Vagina (tissue), 2 donors: ENCODE measurements around the gene TTLL3.

Source experiments
- POLR2A ChIP-seq, 2 donors: fragments of 450-650 bp; IDR thresholded peaks; one replicate each; pipeline ENCODE4 v1.6.1; 2017; ENCODE audit warnings: antibody characterized with exemption in 2 of 2, mild to moderate bottlenecking in 2 of 2, moderate library complexity in 2 of 2
- POLR2AphosphoS5 ChIP-seq, 2 donors: sonication (generic); formaldehyde crosslinking; IDR thresholded peaks; one replicate each; pipeline ENCODE4 v1.9.0; 2017; ENCODE audit warnings: antibody characterized with exemption in 2 of 2, mild to moderate bottlenecking in 2 of 2, low read depth in 1 of 2; ENCODE audit not compliant: insufficient read depth in 1 of 2
- TF ChIP-seq, protein P1 (sequence below), 3 experiments: fragments of 450-650 bp in 2 of 3; fragments of 200-600 bp in 1 of 3; sonication (generic) in 1 of 3; IDR thresholded peaks; one replicate each; pipeline ENCODE4 v1.5.1; 2017 to 2019; ENCODE audit warnings: antibody characterized with exemption in 3 of 3, mild to moderate bottlenecking in 2 of 3, moderate library complexity in 2 of 3

DNA sequence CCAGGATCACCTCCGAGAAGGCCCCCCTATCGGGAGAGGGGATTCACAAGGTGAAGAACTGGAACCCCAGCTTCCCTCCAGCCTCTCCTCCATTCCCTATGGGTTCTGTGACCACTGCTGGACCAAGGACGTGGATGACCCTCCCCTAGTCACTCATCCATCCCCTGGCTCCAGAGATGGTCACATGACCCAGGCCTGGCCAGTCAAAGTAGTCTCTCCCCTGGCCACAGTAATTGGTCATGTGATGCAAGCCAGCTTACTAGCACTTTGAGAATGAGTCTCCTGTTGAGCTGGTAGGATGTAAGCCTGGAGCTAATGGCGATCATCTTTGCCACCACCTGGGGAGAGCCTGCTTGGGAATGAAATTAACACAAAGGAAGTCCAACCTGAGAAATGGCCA, 44.2 kb upstream of the TTLL3 start:
- TF ChIP-seq, protein P1, sequence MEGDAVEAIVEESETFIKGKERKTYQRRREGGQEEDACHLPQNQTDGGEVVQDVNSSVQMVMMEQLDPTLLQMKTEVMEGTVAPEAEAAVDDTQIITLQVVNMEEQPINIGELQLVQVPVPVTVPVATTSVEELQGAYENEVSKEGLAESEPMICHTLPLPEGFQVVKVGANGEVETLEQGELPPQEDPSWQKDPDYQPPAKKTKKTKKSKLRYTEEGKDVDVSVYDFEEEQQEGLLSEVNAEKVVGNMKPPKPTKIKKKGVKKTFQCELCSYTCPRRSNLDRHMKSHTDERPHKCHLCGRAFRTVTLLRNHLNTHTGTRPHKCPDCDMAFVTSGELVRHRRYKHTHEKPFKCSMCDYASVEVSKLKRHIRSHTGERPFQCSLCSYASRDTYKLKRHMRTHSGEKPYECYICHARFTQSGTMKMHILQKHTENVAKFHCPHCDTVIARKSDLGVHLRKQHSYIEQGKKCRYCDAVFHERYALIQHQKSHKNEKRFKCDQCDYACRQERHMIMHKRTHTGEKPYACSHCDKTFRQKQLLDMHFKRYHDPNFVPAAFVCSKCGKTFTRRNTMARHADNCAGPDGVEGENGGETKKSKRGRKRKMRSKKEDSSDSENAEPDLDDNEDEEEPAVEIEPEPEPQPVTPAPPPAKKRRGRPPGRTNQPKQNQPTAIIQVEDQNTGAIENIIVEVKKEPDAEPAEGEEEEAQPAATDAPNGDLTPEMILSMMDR (IDR thresholded peaks at IDR 0.05): no peak
- TF ChIP-seq POLR2AphosphoS5 (IDR thresholded peaks at IDR 0.05; ENCODE audit: insufficient read depth in 1 of 2, low read depth in 1 of 2) (no peak), POLR2A (IDR thresholded peaks at IDR 0.05) (no peak)
